K562 (cell line): ENCODE data around the gene AGT. TPM values are rescaled to one million over a fixed set of nuclear protein-coding genes. Genes with fewer than 3 reads are reported as not detected.

Experiments used
- ATAC-seq: fragments of 200-7000 bp; cut with Tn5 transposase; 3 replicates; pipeline ENCODE4 v1.9.1; 2020; ENCODE audit warnings: moderate library complexity
- BruUV-seq: library from RNA; stranded (reverse); fragments of 400-500 nt; replicated peaks from 2 replicates; lab custom pipeline; 2021; lab: Mats Ljungman, UMichigan
- CTCF ChIA-PET: fragments of 300-600 bp; formaldehyde crosslinking; extraction: SDS; loops from one replicate; lab custom pipeline; 2021; ENCODE audit warnings: low intra/inter-chr PET ratio; lab: Yijun Ruan, JAX
- POLR2A ChIA-PET: fragments of 300-600, 350-650 bp; sonication (Branson Sonifier 250); formaldehyde crosslinking; extraction: SDS; loops from one replicate; lab custom pipeline; 2021; ENCODE audit warnings: antibody characterized with exemption, inconsistent platforms; lab: Yijun Ruan, JAX
- DNase-seq, 4 experiments: peaks; one replicate each; pipeline versions ENCODE4 v3.0.0 to v3.0.0-alpha.2; 2011 to 2018; ENCODE audit warnings: low spot score in 3 of 4, mixed read lengths in 3 of 4; ENCODE audit errors: extremely low read depth in 1 of 4
- FAIRE-seq: peaks from 2 replicates; lab custom pipeline; 2011; peaks lifted over from hg19 to GRCh38; lab: Jason Lieb, UNC
- H2AFZ ChIP-seq: 2 replicates; pipeline ENCODE4 v1.6.0; 2011; ENCODE audit warnings: low read depth, low read length, control low read depth, inconsistent platforms
- H3K27ac ChIP-seq: fragments of 200-600 bp; 3 replicates; pipeline ENCODE4 v1.8.0; 2011; ENCODE audit warnings: low read depth, mild to moderate bottlenecking, control low read depth, inconsistent platforms, low read length, moderate library complexity, mixed read lengths; ENCODE audit errors: extremely low read depth
- H3K27me3 ChIP-seq, 2 experiments: fragments of 300-600 bp in 1 of 2; 2 replicates in 1 of 2; 3 replicates in 1 of 2; pipeline versions ENCODE4 v1.6.0 to v1.8.0; 2011; ENCODE audit warnings: inconsistent platforms in 2 of 2, low read length in 2 of 2, mild to moderate bottlenecking in 1 of 2, mixed read lengths in 1 of 2, moderate library complexity in 1 of 2; ENCODE audit not compliant: control insufficient read depth in 2 of 2, insufficient read depth in 2 of 2
- H3K36me3 ChIP-seq: fragments of 300-600 bp; 3 replicates; pipeline ENCODE4 v1.8.0; 2011; ENCODE audit warnings: mild to moderate bottlenecking, low read length, inconsistent platforms; ENCODE audit not compliant: control insufficient read depth, insufficient read depth
- H3K4me1 ChIP-seq, 2 experiments: fragments of 200-600 bp in 1 of 2; replicated peaks in 1 of 2; 2 replicates in 1 of 2; 3 replicates in 1 of 2; pipeline versions ENCODE4 v1.5.1 to v1.8.0; 2011; ENCODE audit warnings: inconsistent platforms in 2 of 2, low read length in 2 of 2, mild to moderate bottlenecking in 1 of 2, mixed read lengths in 1 of 2, moderate library complexity in 1 of 2; ENCODE audit not compliant: control insufficient read depth in 2 of 2, insufficient read depth in 2 of 2
- H3K4me2 ChIP-seq: 2 replicates; pipeline ENCODE4 v1.6.1; 2011; ENCODE audit warnings: low read length, control low read depth, inconsistent platforms, mixed read lengths; ENCODE audit not compliant: insufficient read depth
- H3K4me3 ChIP-seq: fragments of 200-600 bp; sonication (generic), shearing (Covaris generic); 2 replicates; pipeline ENCODE4 v1.5.1; 2016; ENCODE audit warnings: control low read depth, inconsistent platforms
- H3K79me2 ChIP-seq: fragments of 200-600 bp; 3 replicates; pipeline ENCODE4 v1.8.0; 2011; ENCODE audit warnings: low read length, inconsistent platforms; ENCODE audit not compliant: control insufficient read depth, insufficient read depth
- H3K9ac ChIP-seq, 2 experiments: 2 replicates each; pipeline versions ENCODE4 v1.6.0 to v1.6.1; 2011; ENCODE audit warnings: low read depth in 2 of 2, low read length in 2 of 2, control low read depth in 1 of 2, inconsistent platforms in 1 of 2, mild to moderate bottlenecking in 1 of 2, mixed read lengths in 1 of 2; ENCODE audit not compliant: insufficient read depth in 1 of 2
- H3K9me1 ChIP-seq: one replicate; pipeline ENCODE4 v1.6.0; 2011; ENCODE audit warnings: inconsistent platforms, mild to moderate bottlenecking, low read length, moderate library complexity; ENCODE audit not compliant: control insufficient read depth, insufficient read depth
- H3K9me3 ChIP-seq: replicated peaks from 2 replicates; pipeline ENCODE4 v1.5.1; 2011; ENCODE audit warnings: low read depth, low read length, inconsistent platforms; ENCODE audit not compliant: control insufficient read depth, insufficient read depth
- H4K20me1 ChIP-seq: replicated peaks from 2 replicates; pipeline ENCODE4 v1.6.1; 2011; ENCODE audit warnings: low read length, inconsistent platforms, mixed read lengths; ENCODE audit not compliant: control insufficient read depth, insufficient read depth
- CUX1 ChIP-seq: fragments of 200-800 bp; sonication (Bioruptor generic); IDR thresholded peaks from 2 replicates; pipeline ENCODE4 v1.6.1; 2016; ENCODE audit warnings: missing genetic modification characterization, missing compliant biosample characterization
- ETV6 ChIP-seq, 3 experiments: fragments of 150-350 bp in 1 of 3; sonication (generic) in 1 of 3; formaldehyde crosslinking in 1 of 3; IDR thresholded peaks; 2 replicates each; pipeline versions ENCODE4 v1.6.1 to v1.8.0; 2014 to 2022; ENCODE audit warnings: borderline replicate concordance in 2 of 3, low read depth in 2 of 3, antibody characterized with exemption in 1 of 3, low read length in 1 of 3, mild to moderate bottlenecking in 1 of 3, missing genetic modification reagents in 1 of 3
- KLF16 ChIP-seq: IDR thresholded peaks from 2 replicates; pipeline ENCODE4 v1.6.1; 2016; ENCODE audit warnings: antibody characterized with exemption
- PTRF ChIP-seq: fragments of 450-650 bp; IDR thresholded peaks from 2 replicates; pipeline ENCODE4 v1.6.1; 2016; ENCODE audit warnings: mild to moderate bottlenecking, missing genetic modification characterization, missing compliant biosample characterization
- THRAP3 ChIP-seq: fragments of 450-650 bp; IDR thresholded peaks from 2 replicates; pipeline ENCODE4 v1.6.1; 2016; ENCODE audit warnings: mild to moderate bottlenecking, inconsistent platforms, borderline replicate concordance
- WGBS: fragments of 100-300 bp; shearing (Covaris generic); methylation state at CpG from one replicate; pipeline ENCODE4 v1.1.6; 2016; ENCODE audit warnings: low coverage, mixed read lengths; ENCODE audit not compliant: insufficient coverage; ENCODE audit errors: missing lambda C conversion rate; 5-methylcytosine and 5-hydroxymethylcytosine counted together
- in situ Hi-C: fragments of 300-500 bp; cut with MboI; formaldehyde crosslinking; loops from 4 replicates; pipeline ENCODE4 v1.15.0; 2018; ENCODE audit warnings: inconsistent platforms, mixed read lengths
- intact Hi-C: fragments of 100-400 bp; cut with micrococcal nuclease; formaldehyde crosslinking; loops from 2 replicates; pipeline ENCODE4 v1.14.2; 2022
- polyA plus RNA-seq, 8 experiments: library from polyadenylated mRNA; depleted of rRNA in 4 of 8; stranded (reverse) in 5 of 8; unstranded in 3 of 8; fragments of >200 nt; fragmentation: Nextera tagmentation in 2 of 8; fragmentation: Illumina TruSeq in 1 of 8; extraction: Ambion mirVana in 2 of 8; extraction: Trizol in 1 of 8; gene quantifications; 2 replicates each; pipeline versions ENCODE4 v1.2.1 to v1.2.3, GENCODE V29; 2011 to 2014; ENCODE audit warnings: inconsistent platforms in 1 of 8, missing spikeins in 1 of 8
- total RNA-seq, 7 experiments: library from RNA; depleted of rRNA in 6 of 7; stranded (reverse); fragments of >200 nt in 6 of 7; fragmentation: Illumina TruSeq in 2 of 7; extraction: Trizol in 2 of 7; gene quantifications; 2 replicates each; pipeline versions ENCODE4 v1.2.1 to v1.2.3, GENCODE V29; 2011 to 2021; ENCODE audit warnings: low replicate concordance in 1 of 7

The AGT gene
- total and polyA plus RNA-seq, 9 of the 15 experiments (the other 6 are each of a cell fraction or from before 2014, with no cell fraction given), result 0.40 TPM; not detected in 8

- no peaks in the 10 kb centered on the region for H3K9me1 ChIP-seq
- H3K9me3 ChIP-seq, result no peaks in the 10 kb centered on the region
- H3K4me2 ChIP-seq, result no peak overlapping the region
- ChIA-PET CTCF (no interaction called here), POLR2A (interaction anchor here (1.3 kb wide), 1 partner anchor 18 kb away, joined by 4 read pairs; no protein-coding TSS in a partner anchor)
- WGBS, result 7% methylated on average over 7 of the region's 7 CpGs
- H3K79me2 ChIP-seq, result no peaks in the 10 kb centered on the region
- intact Hi-C loops, result no loop called here
- TF ChIP-seq KLF16 (no peak), PTRF (no peak), THRAP3 (no peak), CUX1 (CRISPR knock-in tag) (no peak), ETV6 (IDR thresholded peaks at IDR 0.05; ENCODE audit: borderline replicate concordance in 1 of 2, low read depth in 2 of 2, low read length in 1 of 2) (no peak), ETV6 (CRISPR knock-in tag; IDR thresholded peaks at IDR 0.05; ENCODE audit: borderline replicate concordance) (no peak)
- H3K4me3 ChIP-seq, result no peak overlapping the region
- H3K9ac ChIP-seq, result no peak overlapping the region
- peaks cover 9% of the 10 kb centered on the region; the same call in 1 of the 2 replicates for H4K20me1 ChIP-seq
- H3K27ac ChIP-seq, result no peak overlapping the region
- no peak for DNase-seq
- no peak overlapping the region for H2AFZ ChIP-seq
- peaks cover 43 to 80% of the 10 kb centered on the region in 2 experiments for H3K27me3 ChIP-seq
- H3K4me1 ChIP-seq, result no peaks in the 10 kb centered on the region; a peak in 1 of 5 replicates
- no peak for ATAC-seq
- FAIRE-seq, result no peak
- in situ Hi-C loops, result no loop called here
- BruUV-seq, result no TSS peak
- H3K36me3 ChIP-seq, result no peaks in the 10 kb centered on the region
Observed at GRCh38 chr1:230759369-230760065, 45.6 kb upstream of the AGT start.
